PC-9 (cell line): ENCODE data around the gene ENG.

Experiments
- CTCF ChIP-seq: fragments of 200-600 bp; sonication (generic); conservative IDR thresholded peaks from 2 replicates; pipeline ENCODE4 v1.6.1; 2017; ENCODE audit warnings: mixed run types, antibody characterized with exemption, mild to moderate bottlenecking, moderate library complexity
- EZH2 ChIP-seq: fragments of 200-600 bp; sonication (generic); IDR thresholded peaks from 2 replicates; pipeline ENCODE4 v1.8.0; 2017; ENCODE audit warnings: antibody characterized with exemption, low read depth

- TF ChIP-seq CTCF (no peak), EZH2 (no peak)
Measured at GRCh38 chr9:127899128-127899943, 44.9 kb upstream of the ENG start, which contains the start of gene ST6GALNAC6.
